Transverse colon (tissue), 3 donors: ENCODE measurements around the gene NMUR2.

Source experiments
- EP300 ChIP-seq: sonication (generic); formaldehyde crosslinking; IDR thresholded peaks from one replicate; pipeline ENCODE4 v1.6.1; 2017; ENCODE audit warnings: antibody characterized with exemption, low read depth
- POLR2A ChIP-seq: fragments of 450-650 bp; IDR thresholded peaks from one replicate; pipeline ENCODE4 v1.6.1; 2016; ENCODE audit warnings: antibody characterized with exemption, mild to moderate bottlenecking, moderate library complexity
- TF ChIP-seq, protein P1 (sequence below), 5 experiments: fragments of 200-600 bp in 3 of 5; fragments of 450-650 bp in 2 of 5; sonication (generic) in 3 of 5; IDR thresholded peaks; 1 replicate in 2 of 5; 2 replicates in 3 of 5; pipeline ENCODE4 v1.5.1; 2016 to 2017; ENCODE audit warnings: antibody characterized with exemption in 5 of 5, inconsistent platforms in 3 of 5, mild to moderate bottlenecking in 2 of 5, moderate library complexity in 1 of 5

DNA sequence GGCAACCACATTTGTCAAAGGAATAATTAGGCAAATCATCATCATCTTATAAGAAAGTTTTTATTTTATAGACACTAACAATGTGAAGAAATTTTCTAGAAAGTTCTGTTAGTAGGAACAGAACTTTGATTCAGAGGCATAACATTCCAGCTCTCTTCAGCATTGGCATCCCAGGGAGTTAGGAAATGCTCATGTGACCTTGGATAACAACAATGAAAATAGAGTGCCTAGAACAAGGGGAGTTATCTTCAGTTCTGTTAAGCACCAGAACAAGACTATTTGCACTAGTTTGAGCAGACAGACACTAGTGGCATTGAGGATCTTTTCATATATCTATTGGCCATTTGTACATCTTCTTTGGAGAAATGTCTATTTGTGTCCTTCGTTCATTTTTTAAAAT lies 7.0 kb upstream of the NMUR2 start:
- TF ChIP-seq, protein P1, sequence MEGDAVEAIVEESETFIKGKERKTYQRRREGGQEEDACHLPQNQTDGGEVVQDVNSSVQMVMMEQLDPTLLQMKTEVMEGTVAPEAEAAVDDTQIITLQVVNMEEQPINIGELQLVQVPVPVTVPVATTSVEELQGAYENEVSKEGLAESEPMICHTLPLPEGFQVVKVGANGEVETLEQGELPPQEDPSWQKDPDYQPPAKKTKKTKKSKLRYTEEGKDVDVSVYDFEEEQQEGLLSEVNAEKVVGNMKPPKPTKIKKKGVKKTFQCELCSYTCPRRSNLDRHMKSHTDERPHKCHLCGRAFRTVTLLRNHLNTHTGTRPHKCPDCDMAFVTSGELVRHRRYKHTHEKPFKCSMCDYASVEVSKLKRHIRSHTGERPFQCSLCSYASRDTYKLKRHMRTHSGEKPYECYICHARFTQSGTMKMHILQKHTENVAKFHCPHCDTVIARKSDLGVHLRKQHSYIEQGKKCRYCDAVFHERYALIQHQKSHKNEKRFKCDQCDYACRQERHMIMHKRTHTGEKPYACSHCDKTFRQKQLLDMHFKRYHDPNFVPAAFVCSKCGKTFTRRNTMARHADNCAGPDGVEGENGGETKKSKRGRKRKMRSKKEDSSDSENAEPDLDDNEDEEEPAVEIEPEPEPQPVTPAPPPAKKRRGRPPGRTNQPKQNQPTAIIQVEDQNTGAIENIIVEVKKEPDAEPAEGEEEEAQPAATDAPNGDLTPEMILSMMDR (IDR thresholded peaks at IDR 0.05): no peak
- TF ChIP-seq POLR2A (no peak), EP300 (no peak)
